MM.1S (cell line): ENCODE measurements around the gene MMP1.
A peak's percentile ranks its signal among the peaks of the same experiment; 100 is the strongest.

Experiments used
- DNase-seq: peaks from one replicate; pipeline ENCODE4 v3.0.0-alpha.2; 2015
- H2AFZ ChIP-seq: fragments of 300-600 bp; sonication (generic); 2 replicates; pipeline ENCODE4 v1.6.0; 2016; ENCODE audit warnings: antibody characterized with exemption, low read length
- H3F3A ChIP-seq: fragments of 300-600 bp; sonication (generic); 2 replicates; pipeline ENCODE4 v1.6.1; 2016; ENCODE audit warnings: mild to moderate bottlenecking, antibody characterized with exemption, low read length, moderate library complexity, mixed read lengths; ENCODE audit not compliant: insufficient read depth
- H3K27ac ChIP-seq: fragments of 300-600 bp; sonication (generic); 2 replicates; pipeline ENCODE4 v1.5.1; 2016; ENCODE audit warnings: mild to moderate bottlenecking, low read length
- H3K27me3 ChIP-seq: fragments of 300-600 bp; sonication (generic); replicated peaks from 2 replicates; pipeline ENCODE4 v1.6.0; 2016; ENCODE audit warnings: low read length; ENCODE audit not compliant: insufficient read depth
- H3K36me3 ChIP-seq: fragments of 300-600 bp; sonication (generic); replicated peaks from 2 replicates; pipeline ENCODE4 v1.6.1; 2016; ENCODE audit warnings: mild to moderate bottlenecking, low read length, mixed read lengths; ENCODE audit not compliant: insufficient read depth
- H3K4me1 ChIP-seq: fragments of 300-600 bp; sonication (generic); 2 replicates; pipeline ENCODE4 v1.6.1; 2016; ENCODE audit warnings: low read length, mixed read lengths
- H3K4me2 ChIP-seq: fragments of 300-600 bp; sonication (generic); 2 replicates; pipeline ENCODE4 v1.6.0; 2016; ENCODE audit warnings: low read depth, low read length
- H3K4me3 ChIP-seq: fragments of 300-600 bp; sonication (generic); 2 replicates; pipeline ENCODE4 v1.5.1; 2016; ENCODE audit warnings: low read length, mixed read lengths
- H3K79me2 ChIP-seq: fragments of 300-600 bp; sonication (generic); 2 replicates; pipeline ENCODE4 v1.6.1; 2016; ENCODE audit warnings: mixed run types, low read length, mixed read lengths
- H3K9ac ChIP-seq: fragments of 300-600 bp; sonication (generic); 2 replicates; pipeline ENCODE4 v1.6.1; 2016; ENCODE audit warnings: low read length, mixed read lengths
- H3K9me2 ChIP-seq: fragments of 300-600 bp; sonication (generic); replicated peaks from 2 replicates; pipeline ENCODE4 v1.6.1; 2016; ENCODE audit warnings: mild to moderate bottlenecking, low read length, mixed read lengths; ENCODE audit not compliant: insufficient read depth
- H3K9me3 ChIP-seq: fragments of 300-600 bp; sonication (generic); replicated peaks from 2 replicates; pipeline ENCODE4 v1.6.1; 2016; ENCODE audit warnings: mild to moderate bottlenecking, low read length, mixed read lengths; ENCODE audit not compliant: insufficient read depth
- H4K20me1 ChIP-seq: fragments of 300-600 bp; sonication (generic); 2 replicates; pipeline ENCODE4 v1.6.1; 2016; ENCODE audit warnings: mild to moderate bottlenecking, low read length, moderate library complexity, mixed read lengths; ENCODE audit not compliant: insufficient read depth
- CTCF ChIP-seq: fragments of 300-600 bp; sonication (generic); IDR thresholded peaks from 2 replicates; pipeline ENCODE4 v1.5.1; 2016; ENCODE audit warnings: antibody characterized with exemption, low read length, mixed read lengths
- EZH2 ChIP-seq: fragments of 300-600 bp; sonication (generic); optimal IDR thresholded peaks from 2 replicates; pipeline ENCODE3; 2017; ENCODE audit warnings: low read depth, mild to moderate bottlenecking, antibody characterized with exemption, low read length, mixed read lengths
- EZH2phosphoT487 ChIP-seq: fragments of 300-600 bp; sonication (generic); IDR thresholded peaks from 2 replicates; pipeline ENCODE4 v1.6.1; 2018; ENCODE audit warnings: antibody characterized with exemption, low read length

The MMP1 gene

GRCh38 chr11:102783016-102783415, 14.9 kb downstream of the MMP1 start:
- DNase-seq, result no peak
- no peaks in the 10 kb centered on the region for H3F3A ChIP-seq
- no peaks in the 10 kb centered on the region for H3K79me2 ChIP-seq
- no peak overlapping the region for H3K4me2 ChIP-seq
- no peak overlapping the region for H3K9ac ChIP-seq
- H3K9me3 ChIP-seq, result no peaks in the 10 kb centered on the region
- no peaks in the 10 kb centered on the region for H3K27me3 ChIP-seq
- H3K4me1 ChIP-seq, result no peaks in the 10 kb centered on the region
- no peak overlapping the region for H2AFZ ChIP-seq
- no peak for TF ChIP-seq EZH2phosphoT487
- no peak for TF ChIP-seq EZH2
- TF ChIP-seq CTCF, result no peak
- no peak overlapping the region for H3K4me3 ChIP-seq
- no peaks in the 10 kb centered on the region for H3K9me2 ChIP-seq
- no peak overlapping the region for H3K27ac ChIP-seq
- no peaks in the 10 kb centered on the region for H4K20me1 ChIP-seq
- H3K36me3 ChIP-seq, result no peaks in the 10 kb centered on the region

- Histone ChIP-seq H3K9me3 (no peaks in the 10 kb centered on the region), H3K4me2 (no peak overlapping the region), H3K79me2 (no peaks in the 10 kb centered on the region), H3K27ac (no peak overlapping the region), H3K9ac (no peak overlapping the region), H2AFZ (no peak overlapping the region), H4K20me1 (no peaks in the 10 kb centered on the region), H3F3A (no peaks in the 10 kb centered on the region), H3K9me2 (no peaks in the 10 kb centered on the region), H3K4me1 (no peaks in the 10 kb centered on the region), H3K27me3 (no peaks in the 10 kb centered on the region), H3K4me3 (no peak overlapping the region), H3K36me3 (no peaks in the 10 kb centered on the region)
- no peak for DNase-seq
- TF ChIP-seq EZH2phosphoT487 (no peak), EZH2 (no peak), CTCF (no peak)
Observed at GRCh38 chr11:102781676-102782075, 16.3 kb downstream of the MMP1 start.

- no peaks in the 10 kb centered on the region for H4K20me1 ChIP-seq
- H3K9me3 ChIP-seq, result no peaks in the 10 kb centered on the region
- DNase-seq, result no peak
- H3K4me1 ChIP-seq, result no peaks in the 10 kb centered on the region
- no peak within 1 kb of the TSS for H2AFZ ChIP-seq
- H3K79me2 ChIP-seq, result no peaks in the 10 kb centered on the region
- no peak within 1 kb of the TSS for H3K27ac ChIP-seq
- no peaks in the 10 kb centered on the region for H3K9me2 ChIP-seq
- no peak within 1 kb of the TSS for H3K4me3 ChIP-seq
- no peaks in the 10 kb centered on the region for H3K27me3 ChIP-seq
- H3K9ac ChIP-seq, result no peak within 1 kb of the TSS
- no peaks in the 10 kb centered on the region for H3F3A ChIP-seq
- no peaks in the 10 kb centered on the region for H3K36me3 ChIP-seq
- no peak within 1 kb of the TSS for H3K4me2 ChIP-seq
- TF ChIP-seq CTCF (peak; percentile 26), EZH2phosphoT487 (no peak), EZH2 (no peak)
Observed at GRCh38 chr11:102780491-102780918, 17.5 kb downstream of the MMP1 start, which contains the start of gene MMP10. Gene MMP10 (minus strand): TSS chr11:102780628. CDS start chr11:102780591, 37 bp downstream.
